ENCODE results near the gene LRMDA. TPM values are rescaled to one million over a fixed set of nuclear protein-coding genes. Genes with fewer than 3 reads are reported as not detected.

Gene LRMDA
- total RNA-seq, 3 donors from 2014 or later: 8.3 to 17.1 (median 11.1) TPM

GRCh38 chr10:76089556-76090180 is 658.2 kb downstream of the LRMDA start:
- H3K27me3 ChIP-seq: no peaks in the 10 kb centered on the region

GRCh38 chr10:76091926-76092325 is 660.5 kb downstream of the LRMDA start:
- intact Hi-C loops (cut with DNase I; ENCODE audit: low total_unique reads): no loop called here

More at GRCh38 chr10:76089556-76090180, 658.2 kb downstream of the LRMDA start:
- no peak for TF ChIP-seq POLR2A (IDR thresholded peaks at IDR 0.05)
- no peak for TF ChIP-seq CTCF (IDR thresholded peaks at IDR 0.05)
- no peak for TF ChIP-seq POLR2AphosphoS5 (IDR thresholded peaks at IDR 0.05)
- Histone ChIP-seq H3K36me3 (no peaks in the 10 kb centered on the region), H3K4me3 (no peak overlapping the region), H3K27ac (no peak overlapping the region), H3K4me1 (no peaks in the 10 kb centered on the region), H3K9me3 (no peaks in the 10 kb centered on the region)
- intact Hi-C loops (cut with DNase I; ENCODE audit: low total_unique reads): loop anchor here (1.0 kb wide), 1 partner anchor 9 kb away; no protein-coding TSS in a partner anchor
- DNase-seq (ENCODE audit: low spot score in 2 of 2): no peak

DNA sequence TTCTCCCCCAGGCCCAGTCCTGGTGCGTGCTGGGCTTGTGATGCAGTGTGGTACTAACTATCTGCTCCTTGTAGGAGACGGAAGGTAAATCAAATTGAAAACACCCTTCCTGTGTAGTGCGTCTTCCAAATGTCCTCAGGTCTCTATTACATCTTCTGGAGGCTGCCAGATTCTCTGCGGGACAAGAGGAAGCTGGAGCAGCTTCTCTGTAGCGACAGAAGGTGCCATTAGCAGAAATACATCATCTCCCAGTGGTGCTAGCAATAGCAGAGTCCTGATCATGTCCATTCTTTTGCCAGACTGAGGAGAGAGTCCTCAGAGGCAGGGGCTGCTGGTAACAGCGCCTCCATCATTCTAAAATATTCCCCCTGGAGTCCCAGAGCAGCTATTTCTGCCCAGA is 675.2 kb downstream of the LRMDA start:
- no peaks in the 10 kb centered on the region for H3K9me3 ChIP-seq
- no peaks in the 10 kb centered on the region for H3K36me3 ChIP-seq
- no peaks in the 10 kb centered on the region for H3K4me1 ChIP-seq
- no peak for DNase-seq (ENCODE audit: low spot score in 2 of 2)
- intact Hi-C loops (cut with DNase I; ENCODE audit: low total_unique reads): no loop called here
- H3K27ac ChIP-seq: no peak overlapping the region
- H3K4me3 ChIP-seq: no peak overlapping the region
- H3K27me3 ChIP-seq: no peaks in the 10 kb centered on the region
- TF ChIP-seq POLR2AphosphoS5 (IDR thresholded peaks at IDR 0.05) (no peak), POLR2A (IDR thresholded peaks at IDR 0.05) (no peak), CTCF (IDR thresholded peaks at IDR 0.05) (no peak)

More at GRCh38 chr10:76091926-76092325, 660.5 kb downstream of the LRMDA start:
- no peaks in the 10 kb centered on the region for H3K36me3 ChIP-seq
- no peak for TF ChIP-seq POLR2A (IDR thresholded peaks at IDR 0.05)
- TF ChIP-seq POLR2AphosphoS5 (IDR thresholded peaks at IDR 0.05): no peak
- TF ChIP-seq CTCF (IDR thresholded peaks at IDR 0.05): no peak
- H3K27ac ChIP-seq: no peak overlapping the region
- H3K9me3 ChIP-seq: no peaks in the 10 kb centered on the region
- H3K27me3 ChIP-seq: no peaks in the 10 kb centered on the region
- no peak for DNase-seq (ENCODE audit: low spot score in 2 of 2)
- no peak overlapping the region for H3K4me3 ChIP-seq
- H3K4me1 ChIP-seq: no peaks in the 10 kb centered on the region

- H3K27me3 ChIP-seq: no peaks in the 10 kb centered on the region
- H3K9me3 ChIP-seq: no peaks in the 10 kb centered on the region
- no peak overlapping the region for H3K4me3 ChIP-seq
- TF ChIP-seq POLR2AphosphoS5 (IDR thresholded peaks at IDR 0.05): no peak
- no peak for TF ChIP-seq POLR2A (IDR thresholded peaks at IDR 0.05)
- TF ChIP-seq CTCF (IDR thresholded peaks at IDR 0.05): no peak
- no peak for DNase-seq (ENCODE audit: low spot score in 2 of 2)
- no peaks in the 10 kb centered on the region for H3K36me3 ChIP-seq
- no peaks in the 10 kb centered on the region for H3K4me1 ChIP-seq
- intact Hi-C loops (cut with DNase I; ENCODE audit: low total_unique reads): no loop called here
- no peak overlapping the region for H3K27ac ChIP-seq
Observed at GRCh38 chr10:76108563-76109359, 677.3 kb downstream of the LRMDA start.

DNA sequence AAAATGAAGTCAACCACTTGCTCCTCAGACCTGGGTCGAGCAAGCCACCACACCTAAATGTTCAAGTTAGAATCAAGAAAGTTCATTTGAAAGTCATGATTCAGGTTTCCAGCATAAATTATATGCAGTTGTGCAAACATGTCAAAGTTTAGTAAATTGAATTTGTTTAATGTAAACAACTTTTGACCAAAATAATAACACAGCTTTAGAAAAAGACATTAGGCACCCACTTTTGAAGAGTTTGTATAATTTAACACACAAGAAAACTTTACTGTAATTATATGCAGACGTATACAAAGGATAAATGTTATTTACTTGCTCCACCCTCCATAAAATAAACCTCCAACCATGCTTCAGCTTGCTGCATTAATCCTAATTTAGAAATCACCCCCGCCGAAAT is 680.0 kb downstream of the LRMDA start:
- intact Hi-C loops (cut with DNase I; ENCODE audit: low total_unique reads): no loop called here
- Histone ChIP-seq H3K36me3 (no peaks in the 10 kb centered on the region), H3K4me3 (no peak overlapping the region), H3K27ac (no peak overlapping the region), H3K4me1 (no peaks in the 10 kb centered on the region), H3K27me3 (no peaks in the 10 kb centered on the region), H3K9me3 (no peaks in the 10 kb centered on the region)
- TF ChIP-seq POLR2A (IDR thresholded peaks at IDR 0.05): no peak
- no peak for TF ChIP-seq POLR2AphosphoS5 (IDR thresholded peaks at IDR 0.05)
- no peak for TF ChIP-seq CTCF (IDR thresholded peaks at IDR 0.05)
- no peak for DNase-seq (ENCODE audit: low spot score in 2 of 2)
